ENCODE results near the gene NUDCD2.
"Not testable (repeated sequence)": the region's sequence is repeated elsewhere in the genome, so short reads cannot be mapped to it uniquely, and the experiment has no call there.

The NUDCD2 gene

GRCh38 chr5:163415673-163416072, 44.2 kb downstream of the NUDCD2 start:
- not testable (repeated sequence) for DNase-seq

- no peak for DNase-seq
Measured at GRCh38 chr5:163410505-163410904, 49.4 kb downstream of the NUDCD2 start.

GRCh38 chr5:163409384-163409783, 50.5 kb downstream of the NUDCD2 start:
- DNase-seq, result no peak

GRCh38 chr5:163408311-163408923, 51.5 kb downstream of the NUDCD2 start:
- DNase-seq, result peak; percentile 74

- DNase-seq, result no peak
Measured at GRCh38 chr5:163407034-163407655, 52.8 kb downstream of the NUDCD2 start.

- no peak for DNase-seq
Measured at GRCh38 chr5:163404364-163405173, 55.3 kb downstream of the NUDCD2 start.

GRCh38 chr5:163402007-163402406, 57.9 kb downstream of the NUDCD2 start:
- DNase-seq, result no peak

- no peak for DNase-seq
Measured at GRCh38 chr5:163401271-163401670, 58.6 kb downstream of the NUDCD2 start.

- DNase-seq, result no peak
Measured at GRCh38 chr5:163399923-163400322, 60.0 kb downstream of the NUDCD2 start.

- DNase-seq, result no peak
Measured at GRCh38 chr5:163397354-163397753, 62.5 kb downstream of the NUDCD2 start.

GRCh38 chr5:163396818-163397340, 63.0 kb downstream of the NUDCD2 start:
- DNase-seq, result not testable (repeated sequence)

All from retina (tissue), 1 donor.